H9 (cell line): Measurements from ENCODE around the gene STIMATE. TPM values are rescaled to one million over a fixed set of nuclear protein-coding genes. Genes with fewer than 3 reads are reported as not detected.

Experiments
- DNase-seq: peaks from one replicate; pipeline ENCODE4 v3.0.0-alpha.2; 2017
- H2AFZ ChIP-seq: one replicate; pipeline ENCODE4 v1.6.1; 2013; ENCODE audit warnings: mild to moderate bottlenecking, low read length, control low read depth, moderate library complexity
- H2AK5ac ChIP-seq: 2 replicates; pipeline ENCODE4 v1.6.1; 2013; ENCODE audit warnings: low read length, control low read depth, mixed read lengths; ENCODE audit not compliant: insufficient read length
- H2BK120ac ChIP-seq: one replicate; pipeline ENCODE4 v1.6.1; 2013; ENCODE audit warnings: low read depth, mild to moderate bottlenecking, low read length, control low read depth, inconsistent platforms; ENCODE audit not compliant: poor library complexity, severe bottlenecking
- H2BK12ac ChIP-seq: 2 replicates; pipeline ENCODE4 v1.6.1; 2013; ENCODE audit warnings: low read length, control low read depth, mixed read lengths, low read depth; ENCODE audit not compliant: insufficient read length
- H2BK15ac ChIP-seq: 2 replicates; pipeline ENCODE4 v1.6.1; 2013; ENCODE audit warnings: low read depth, low read length, control low read depth
- H2BK20ac ChIP-seq: one replicate; pipeline ENCODE4 v1.6.1; 2013; ENCODE audit warnings: low read depth, mild to moderate bottlenecking, low read length, control low read depth, inconsistent platforms; ENCODE audit not compliant: poor library complexity, severe bottlenecking
- H2BK5ac ChIP-seq: 2 replicates; pipeline ENCODE4 v1.6.1; 2013; ENCODE audit warnings: low read length, control low read depth, mixed read lengths; ENCODE audit not compliant: insufficient read length
- H3K14ac ChIP-seq: 2 replicates; pipeline ENCODE4 v1.6.1; 2013; ENCODE audit warnings: low read length, control low read depth; ENCODE audit not compliant: insufficient read depth
- H3K18ac ChIP-seq: 2 replicates; pipeline ENCODE4 v1.6.1; 2013; ENCODE audit warnings: low read depth, mild to moderate bottlenecking, mixed read lengths, low read length, control low read depth; ENCODE audit not compliant: insufficient read length
- H3K23ac ChIP-seq: 2 replicates; pipeline ENCODE4 v1.6.1; 2013; ENCODE audit warnings: low read length, control low read depth, mixed read lengths, low read depth; ENCODE audit not compliant: insufficient read length
- H3K23me2 ChIP-seq: 2 replicates; pipeline ENCODE4 v1.6.1; 2013; ENCODE audit warnings: low read depth, mild to moderate bottlenecking, mixed read lengths, low read length, control low read depth; ENCODE audit not compliant: insufficient read length, poor library complexity, severe bottlenecking
- H3K27ac ChIP-seq: 2 replicates; pipeline ENCODE4 v1.5.1; 2013; ENCODE audit warnings: low read length, control low read depth, mixed read lengths, low read depth; ENCODE audit not compliant: insufficient read length
- H3K27me3 ChIP-seq: 2 replicates; pipeline ENCODE4 v1.6.1; 2013; ENCODE audit warnings: low read length, control low read depth, inconsistent platforms; ENCODE audit not compliant: insufficient read depth
- H3K4ac ChIP-seq: 2 replicates; pipeline ENCODE4 v1.6.1; 2013; ENCODE audit warnings: low read depth, mild to moderate bottlenecking, control low read depth, inconsistent platforms, low read length, moderate library complexity
- H3K4me1 ChIP-seq: 2 replicates; pipeline ENCODE4 v1.6.1; 2013; ENCODE audit warnings: low read length, control low read depth, inconsistent platforms; ENCODE audit not compliant: insufficient read depth
- H3K4me2 ChIP-seq: 2 replicates; pipeline ENCODE4 v1.6.1; 2013; ENCODE audit warnings: low read length, control low read depth, mixed read lengths; ENCODE audit not compliant: insufficient read length, insufficient read depth
- H3K56ac ChIP-seq: 2 replicates; pipeline ENCODE4 v1.6.1; 2013; ENCODE audit warnings: low read depth, mild to moderate bottlenecking, mixed read lengths, low read length, control low read depth; ENCODE audit not compliant: insufficient read length
- H3K79me1 ChIP-seq: 2 replicates; pipeline ENCODE4 v1.6.1; 2013; ENCODE audit warnings: low read depth, mild to moderate bottlenecking, moderate library complexity, low read length, control low read depth, inconsistent platforms; ENCODE audit not compliant: insufficient read depth, poor library complexity, severe bottlenecking
- H3K79me2 ChIP-seq: 2 replicates; pipeline ENCODE4 v1.6.1; 2013; ENCODE audit warnings: low read length, control low read depth, inconsistent platforms; ENCODE audit not compliant: insufficient read depth
- H3K9ac ChIP-seq: 2 replicates; pipeline ENCODE4 v1.6.1; 2013; ENCODE audit warnings: low read length, control low read depth, mixed read lengths; ENCODE audit not compliant: insufficient read length; ENCODE audit errors: extremely low read depth
- H3K9me3 ChIP-seq: one replicate; pipeline ENCODE4 v1.6.1; 2013; ENCODE audit warnings: low read depth, low read length, inconsistent platforms; ENCODE audit not compliant: control insufficient read depth
- H3T11ph ChIP-seq: one replicate; pipeline ENCODE4 v1.6.1; 2013; ENCODE audit warnings: mild to moderate bottlenecking, low read length, control low read depth, inconsistent platforms
- H4K20me1 ChIP-seq: one replicate; pipeline ENCODE4 v1.6.1; 2013; ENCODE audit not compliant: control insufficient read depth, insufficient read length, insufficient read depth
- H4K5ac ChIP-seq: 2 replicates; pipeline ENCODE4 v1.6.1; 2013; ENCODE audit warnings: low read depth, mild to moderate bottlenecking, mixed read lengths, low read length, control low read depth; ENCODE audit not compliant: insufficient read length
- H4K8ac ChIP-seq: replicated peaks from 2 replicates; pipeline ENCODE4 v1.6.1; 2013; ENCODE audit warnings: low read length, control low read depth, mixed read lengths, low read depth; ENCODE audit not compliant: insufficient read length
- H4K91ac ChIP-seq: 2 replicates; pipeline ENCODE4 v1.6.1; 2013; ENCODE audit warnings: low read depth, mild to moderate bottlenecking, moderate library complexity, mixed read lengths, low read length, control low read depth; ENCODE audit not compliant: insufficient read length
- H3K27ac Mint-ChIP-seq, 3 experiments: 2 replicates in 2 of 3; 3 replicates in 1 of 3; pipeline ENCODE4 v1.8.0; 2020 to 2021; ENCODE audit warnings: mixed read lengths in 3 of 3, mild to moderate bottlenecking in 1 of 3, moderate library complexity in 1 of 3
- H3K27me3 Mint-ChIP-seq: 2 replicates; pipeline ENCODE4 v1.8.0; 2021; ENCODE audit warnings: low read depth, mild to moderate bottlenecking, moderate library complexity, mixed read lengths
- H3K36me3 Mint-ChIP-seq, 3 experiments: 2 replicates in 2 of 3; 3 replicates in 1 of 3; pipeline ENCODE4 v1.8.0; 2020 to 2021; ENCODE audit warnings: low read depth in 3 of 3, mixed read lengths in 3 of 3; ENCODE audit not compliant: insufficient read depth in 1 of 3
- H3K4me1 Mint-ChIP-seq, 2 experiments: 2 replicates each; pipeline ENCODE4 v1.8.0; 2020; ENCODE audit warnings: mixed read lengths in 2 of 2
- H3K4me3 Mint-ChIP-seq, 2 experiments: 2 replicates in 1 of 2; 3 replicates in 1 of 2; pipeline ENCODE4 v1.8.0; 2020 to 2021; ENCODE audit warnings: mild to moderate bottlenecking in 2 of 2, mixed read lengths in 2 of 2, moderate library complexity in 1 of 2
- H3K9me3 Mint-ChIP-seq, 2 experiments: 2 replicates in 1 of 2; 3 replicates in 1 of 2; pipeline ENCODE4 v1.8.0; 2020; ENCODE audit warnings: mild to moderate bottlenecking in 2 of 2, mixed read lengths in 2 of 2, moderate library complexity in 1 of 2
- CTCF ChIP-seq: fragments of 200-600 bp; sonication (generic); conservative IDR thresholded peaks from 3 replicates; pipeline ENCODE4 v1.8.0; 2021; ENCODE audit warnings: antibody characterized with exemption, mild to moderate bottlenecking
- WGBS: extraction: QIAGEN DNeasy Blood & Tissue Kit; methylation state at CpG from one replicate; pipeline ENCODE4 v1.1.7; 2013; ENCODE audit warnings: missing lambda C conversion rate, low lambda C conversion rate, mixed read lengths; ENCODE audit not compliant: insufficient read length; ENCODE audit errors: extremely low coverage; 5-methylcytosine and 5-hydroxymethylcytosine counted together
- total RNA-seq: library from RNA; stranded (reverse); gene quantifications from 2 replicates; pipeline ENCODE4 v1.2.1, GENCODE V29; 2021

The STIMATE gene
- total RNA-seq, 1 experiment from 2014 or later, result 25.6 TPM

- H3K4me2 ChIP-seq, result no peak overlapping the region
- H3K4me3 Mint-ChIP-seq, result no peak overlapping the region
- no peaks in the 10 kb centered on the region; a peak in 1 of 7 replicates for H3K36me3 Mint-ChIP-seq
- no peaks in the 10 kb centered on the region for H3K9me3 ChIP-seq
- H3K27me3 Mint-ChIP-seq, result peaks cover 2% of the 10 kb centered on the region; the same call in 1 of the 2 replicates
- no peak overlapping the region for H2BK5ac ChIP-seq
- no peak overlapping the region for H4K5ac ChIP-seq
- DNase-seq, result no peak
- no peaks in the 10 kb centered on the region for H3K79me2 ChIP-seq
- no peak overlapping the region for H3K23ac ChIP-seq
- no peak overlapping the region for H3K18ac ChIP-seq
- H4K8ac ChIP-seq, result no peak overlapping the region
- no peak overlapping the region; a peak in 1 of 7 replicates for H3K27ac Mint-ChIP-seq
- WGBS, result no CpG with 5 or more reads among the region's 7 CpGs
- H3K27ac ChIP-seq, result no peak overlapping the region
- no peak overlapping the region for H3K4ac ChIP-seq
- H3K4me1 Mint-ChIP-seq, result peaks cover 12 to 14% of the 10 kb centered on the region in 2 experiments
- no peak overlapping the region for H3K9ac ChIP-seq
- H2BK12ac ChIP-seq, result no peak overlapping the region
- H3K79me1 ChIP-seq, result no peaks in the 10 kb centered on the region
- H4K91ac ChIP-seq, result no peak overlapping the region
- no peaks in the 10 kb centered on the region for H3K23me2 ChIP-seq
- H3K9me3 Mint-ChIP-seq, result no peaks in the 10 kb centered on the region
- H3K4me1 ChIP-seq, result 0 out of 2 replicates have a peak, but pooled peaks cover 4% of the 10 kb centered on the region
- no peak overlapping the region; the same call in 1 of the 2 replicates for H3K14ac ChIP-seq
- no peak overlapping the region for H2BK20ac ChIP-seq
- TF ChIP-seq CTCF, result no peak
- no peak overlapping the region for H2BK120ac ChIP-seq
- no peak overlapping the region for H2AFZ ChIP-seq
- H2BK15ac ChIP-seq, result no peak overlapping the region
- H2AK5ac ChIP-seq, result no peak overlapping the region
- H3T11ph ChIP-seq, result no peak overlapping the region
- no peaks in the 10 kb centered on the region for H3K27me3 ChIP-seq
- H4K20me1 ChIP-seq, result no peaks in the 10 kb centered on the region
- no peak overlapping the region for H3K56ac ChIP-seq
Measured at GRCh38 chr3:52817860-52818259, 79.5 kb downstream of the STIMATE start.
